ENCODE data around the gene NAA60. TPM values are rescaled to one million over a fixed set of nuclear protein-coding genes. Genes with fewer than 3 reads are reported as not detected.

Gene NAA60
- total and polyA plus RNA-seq, 4 donors: 16.6 to 57.7 (median 48.5) TPM

DNA sequence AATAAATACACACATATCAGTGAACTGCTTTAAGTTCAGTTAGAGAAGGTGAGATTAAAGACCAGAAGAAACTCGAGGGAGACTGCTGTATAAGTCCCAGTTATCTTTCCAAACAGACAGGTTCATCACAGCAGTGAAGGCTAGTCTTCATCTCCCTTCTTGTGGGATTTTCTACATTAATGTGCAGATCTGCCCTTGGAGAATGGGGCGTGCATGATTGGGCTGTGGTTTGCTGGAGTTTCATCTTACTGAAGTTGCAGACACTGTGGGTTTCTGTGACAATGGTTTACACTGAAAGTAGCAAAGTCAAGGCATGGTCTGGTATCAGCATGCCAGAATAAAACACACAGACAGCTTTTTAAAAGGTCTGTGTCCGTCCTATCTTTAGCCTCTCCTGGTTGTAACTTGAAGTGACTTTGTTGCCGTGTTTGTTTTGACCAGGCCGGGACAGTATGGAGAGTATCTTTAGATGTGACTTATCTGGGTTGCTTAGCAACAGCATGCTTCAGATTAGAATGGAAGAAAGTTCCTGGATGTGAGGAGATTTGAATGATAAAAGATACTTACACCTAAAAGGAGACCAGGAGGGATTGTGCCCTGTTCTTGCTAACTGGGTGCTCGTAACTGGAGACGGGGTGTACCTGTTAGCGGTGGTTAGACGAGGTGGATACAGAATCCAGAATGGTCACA, 16.1 kb downstream of the NAA60 start:
- peaks cover 16 to 28% (median 19%) of the 10 kb centered on the region in 5 donors for H3K4me1 ChIP-seq (ENCODE audit: control insufficient read depth in 5 of 5, insufficient read depth in 5 of 5, low read length in 5 of 5)
- peak overlapping the region; percentile 32 to 98 for H3K27ac ChIP-seq (ENCODE audit: low read depth in 1 of 2, low read length in 1 of 2)
- TF ChIP-seq, protein P1, sequence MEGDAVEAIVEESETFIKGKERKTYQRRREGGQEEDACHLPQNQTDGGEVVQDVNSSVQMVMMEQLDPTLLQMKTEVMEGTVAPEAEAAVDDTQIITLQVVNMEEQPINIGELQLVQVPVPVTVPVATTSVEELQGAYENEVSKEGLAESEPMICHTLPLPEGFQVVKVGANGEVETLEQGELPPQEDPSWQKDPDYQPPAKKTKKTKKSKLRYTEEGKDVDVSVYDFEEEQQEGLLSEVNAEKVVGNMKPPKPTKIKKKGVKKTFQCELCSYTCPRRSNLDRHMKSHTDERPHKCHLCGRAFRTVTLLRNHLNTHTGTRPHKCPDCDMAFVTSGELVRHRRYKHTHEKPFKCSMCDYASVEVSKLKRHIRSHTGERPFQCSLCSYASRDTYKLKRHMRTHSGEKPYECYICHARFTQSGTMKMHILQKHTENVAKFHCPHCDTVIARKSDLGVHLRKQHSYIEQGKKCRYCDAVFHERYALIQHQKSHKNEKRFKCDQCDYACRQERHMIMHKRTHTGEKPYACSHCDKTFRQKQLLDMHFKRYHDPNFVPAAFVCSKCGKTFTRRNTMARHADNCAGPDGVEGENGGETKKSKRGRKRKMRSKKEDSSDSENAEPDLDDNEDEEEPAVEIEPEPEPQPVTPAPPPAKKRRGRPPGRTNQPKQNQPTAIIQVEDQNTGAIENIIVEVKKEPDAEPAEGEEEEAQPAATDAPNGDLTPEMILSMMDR (IDR thresholded peaks at IDR 0.05; ENCODE audit: control extremely low read depth, extremely low read depth): no peak

DNA sequence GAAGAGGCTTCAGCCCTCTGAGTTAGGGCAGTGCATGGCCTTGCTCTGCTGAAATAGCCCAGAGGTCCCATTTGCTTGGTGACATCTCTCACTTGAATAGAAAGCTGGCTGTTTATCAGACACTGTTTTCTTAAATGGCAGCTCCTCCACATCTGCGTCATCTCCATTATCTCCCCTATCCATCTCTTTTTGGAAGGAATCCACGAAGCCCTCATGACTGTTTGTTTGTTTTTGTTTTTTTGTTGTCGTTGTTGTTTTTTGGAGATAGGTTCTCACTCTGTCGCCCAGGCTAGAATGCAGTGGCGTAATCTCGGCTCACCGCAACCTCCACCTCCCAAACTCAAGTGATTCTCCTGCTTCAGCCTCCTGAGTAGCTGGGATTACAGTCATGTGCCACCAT, 16.6 kb downstream of the NAA60 start:
- Histone ChIP-seq H3K36me3 (ENCODE audit: control insufficient read depth in 4 of 4, insufficient read depth in 4 of 4, low read length in 4 of 4) (no peaks in the 10 kb centered on the region), H3K9ac (ENCODE audit: insufficient read depth in 1 of 2, low read length in 2 of 2) (no peak overlapping the region), H3K27ac (ENCODE audit: low read depth in 1 of 2, low read length in 1 of 2) (no peak overlapping the region), H3K4me3 (no peak overlapping the region), H3K9me3 (ENCODE audit: control insufficient read depth in 4 of 4, insufficient read depth in 3 of 4, low read length in 3 of 4) (no peaks in the 10 kb centered on the region), H3K4me1 (ENCODE audit: control insufficient read depth in 5 of 5, insufficient read depth in 5 of 5, low read length in 5 of 5) (peaks cover 16 to 28% (median 19%) of the 10 kb centered on the region in 5 donors), H3K27me3 (ENCODE audit: control insufficient read depth in 3 of 3, insufficient read depth in 3 of 3, low read length in 2 of 3) (no peaks in the 10 kb centered on the region)
- TF ChIP-seq, protein P1 (IDR thresholded peaks at IDR 0.05; ENCODE audit: control extremely low read depth, extremely low read depth): no peak
- 78 to 84% methylated on average over 7 of the region's 7 CpGs for WGBS, 2 donors
- no peak for ATAC-seq (ENCODE audit: insufficient read depth, low FRiP score)
- no peak for DNase-seq

More for the DNA sequence above, 16.1 kb downstream of the NAA60 start:
- H3K27me3 ChIP-seq (ENCODE audit: control insufficient read depth in 3 of 3, insufficient read depth in 3 of 3, low read length in 2 of 3): no peaks in the 10 kb centered on the region
- peak overlapping the region in 1 of 2 donors; percentile 4 for H3K9ac ChIP-seq (ENCODE audit: insufficient read depth in 1 of 2, low read length in 2 of 2)
- H3K4me3 ChIP-seq: no peak overlapping the region
- 58 to 75% methylated on average over 9 of the region's 9 CpGs for WGBS, 2 donors
- no peak for DNase-seq
- no peaks in the 10 kb centered on the region for H3K9me3 ChIP-seq (ENCODE audit: control insufficient read depth in 4 of 4, insufficient read depth in 3 of 4, low read length in 3 of 4)
- ATAC-seq (ENCODE audit: insufficient read depth, low FRiP score): no peak
- no peaks in the 10 kb centered on the region for H3K36me3 ChIP-seq (ENCODE audit: control insufficient read depth in 4 of 4, insufficient read depth in 4 of 4, low read length in 4 of 4)

DNA sequence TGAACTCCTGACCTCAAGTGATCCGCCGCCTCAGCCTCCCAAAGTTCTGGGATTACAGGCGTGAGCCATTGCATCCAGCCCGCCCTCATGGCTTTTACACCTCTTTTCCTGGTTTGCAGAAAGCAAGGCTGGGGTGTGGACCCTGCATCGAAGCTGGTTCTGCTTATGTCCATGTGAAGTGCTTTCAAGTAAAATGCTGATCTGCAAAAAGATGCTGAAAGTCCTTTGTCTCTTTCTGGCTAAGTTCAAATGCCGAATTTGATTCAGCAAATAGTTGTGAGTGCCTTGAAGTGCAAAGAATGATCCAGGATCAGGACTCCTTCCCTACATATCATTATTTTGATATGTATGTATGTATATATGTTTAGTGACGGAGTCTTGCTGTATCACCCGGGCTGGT, 17.1 kb downstream of the NAA60 start:
- Histone ChIP-seq H3K27ac (ENCODE audit: low read depth in 1 of 2, low read length in 1 of 2) (no peak overlapping the region), H3K9me3 (ENCODE audit: control insufficient read depth in 4 of 4, insufficient read depth in 3 of 4, low read length in 3 of 4) (no peaks in the 10 kb centered on the region), H3K36me3 (ENCODE audit: control insufficient read depth in 4 of 4, insufficient read depth in 4 of 4, low read length in 4 of 4) (peaks cover 0 to 4% (median 0%) of the 10 kb centered on the region in 4 donors), H3K27me3 (ENCODE audit: control insufficient read depth in 3 of 3, insufficient read depth in 3 of 3, low read length in 2 of 3) (no peaks in the 10 kb centered on the region), H3K9ac (ENCODE audit: insufficient read depth in 1 of 2, low read length in 2 of 2) (peak overlapping the region in 1 of 2 donors; percentile 17), H3K4me1 (ENCODE audit: control insufficient read depth in 5 of 5, insufficient read depth in 5 of 5, low read length in 5 of 5) (peaks cover 16 to 28% (median 19%) of the 10 kb centered on the region in 5 donors), H3K4me3 (no peak overlapping the region)
- TF ChIP-seq, protein P1 (IDR thresholded peaks at IDR 0.05; ENCODE audit: control extremely low read depth, extremely low read depth): no peak
- WGBS, 2 donors: 80 to 86% methylated on average over 8 of the region's 8 CpGs
- no peak for ATAC-seq (ENCODE audit: insufficient read depth, low FRiP score)
- DNase-seq: no peak

Data from lung (tissue), 12 donors.